Activated CD8-positive, alpha-beta memory T cell treated with anti-CD3 and anti-CD28 coated beads, Interleukin-2, amount 50 U/mL, for 24 hours (primary cell): ENCODE measurements around the gene SH3BP4.
"Not testable (repeated sequence)": the region's sequence is repeated elsewhere in the genome, so short reads cannot be mapped to it uniquely, and the experiment has no call there.

Source experiments
- DNase-seq: peaks from one replicate; pipeline ENCODE4 v3.0.0-alpha.2; 2020; ENCODE audit errors: extremely low read depth

SH3BP4 gene

GRCh38 chr2:235017441-235017840 is 65.6 kb downstream of the SH3BP4 start:
- no peak for DNase-seq

- DNase-seq: no peak
These were observed 67.0 kb downstream of the SH3BP4 start for GRCh38 chr2:235018838-235019237.

- not testable (repeated sequence) for DNase-seq
These were observed 68.3 kb downstream of the SH3BP4 start for GRCh38 chr2:235020141-235020540.

GRCh38 chr2:235021752-235022151 is 69.9 kb downstream of the SH3BP4 start:
- no peak for DNase-seq

- DNase-seq: no peak
These were observed 72.5 kb downstream of the SH3BP4 start for GRCh38 chr2:235024191-235024860.

GRCh38 chr2:235024931-235025773 is 73.3 kb downstream of the SH3BP4 start:
- DNase-seq: no peak

- DNase-seq: no peak
These were observed 74.2 kb downstream of the SH3BP4 start for GRCh38 chr2:235025800-235026536.

GRCh38 chr2:235026649-235027557 is 75.1 kb downstream of the SH3BP4 start:
- no peak for DNase-seq

- no peak for DNase-seq
These were observed 75.9 kb downstream of the SH3BP4 start for GRCh38 chr2:235027558-235028214.

- no peak for DNase-seq
These were observed 76.8 kb downstream of the SH3BP4 start for GRCh38 chr2:235028646-235029045.

GRCh38 chr2:235029054-235029453 is 77.2 kb downstream of the SH3BP4 start:
- DNase-seq: no peak

GRCh38 chr2:235030126-235030525 is 78.3 kb downstream of the SH3BP4 start:
- DNase-seq: no peak

GRCh38 chr2:235030936-235031335 is 79.1 kb downstream of the SH3BP4 start:
- no peak for DNase-seq

GRCh38 chr2:235031686-235032373 is 80.0 kb downstream of the SH3BP4 start:
- DNase-seq: no peak

GRCh38 chr2:235032466-235032865 is 80.6 kb downstream of the SH3BP4 start:
- DNase-seq: no peak

- no peak for DNase-seq
These were observed 81.1 kb downstream of the SH3BP4 start for GRCh38 chr2:235032949-235033348.

- DNase-seq: no peak
These were observed 82.7 kb downstream of the SH3BP4 start for GRCh38 chr2:235034265-235035118.

- no peak for DNase-seq
These were observed 85.9 kb downstream of the SH3BP4 start for GRCh38 chr2:235037604-235038166.
